Pancreas (tissue), 10 donors: ENCODE measurements around the gene TEX28. TPM values are rescaled to one million over a fixed set of nuclear protein-coding genes. Genes with fewer than 3 reads are reported as not detected.

Experiments used
- ATAC-seq, 4 donors: fragments of 200-7000 bp; cut with Tn5 transposase; one replicate each; pipeline versions ENCODE4 v1.8.0 to v1.9.1; 2020; ENCODE audit warnings: mild to moderate bottlenecking in 4 of 4, moderate library complexity in 4 of 4
- DNase-seq, 6 donors: peaks; one replicate each; pipeline ENCODE4 v3.0.0-alpha.2; 2020
- FAIRE-seq: peaks from 2 replicates; lab custom pipeline; 2012; peaks lifted over from hg19 to GRCh38; lab: Jason Lieb, UNC
- H3K27ac ChIP-seq, 4 donors: fragments of 200-600 bp; sonication (generic); 1 replicate in 3 of 4; 2 replicates in 1 of 4; pipeline versions ENCODE4 v1.5.0 to v1.8.0; 2020
- H3K27me3 ChIP-seq, 4 donors: fragments of 200-600 bp; one replicate each; pipeline ENCODE4 v1.8.0; 2021
- H3K36me3 ChIP-seq, 3 donors: fragments of 200-600 bp; sonication (generic) in 1 of 3; one replicate each; pipeline versions ENCODE4 v1.5.0 to v1.8.0; 2020 to 2021
- H3K4me1 ChIP-seq, 3 donors: fragments of 200-600 bp; one replicate each; pipeline ENCODE4 v1.8.0; 2021
- H3K4me3 ChIP-seq, 4 donors: fragments of 200-600 bp; sonication (generic) in 2 of 4; one replicate each; pipeline versions ENCODE4 v1.5.0 to v1.8.0; 2020 to 2021
- H3K9me3 ChIP-seq, 4 donors: fragments of 200-600 bp; one replicate each; pipeline ENCODE4 v1.8.0; 2021
- WGBS, 2 donors: extraction: QIAGEN DNeasy Blood & Tissue Kit; methylation state at CpG; one replicate each; pipeline ENCODE4 v1.1.7; 2013; 5-methylcytosine and 5-hydroxymethylcytosine counted together
- intact Hi-C, 3 donors: fragments of 100-400 bp; cut with DNase I; formaldehyde crosslinking; loops; one replicate each; pipeline versions ENCODE4 v1.11.1 to v1.14.2; 2022
- polyA plus RNA-seq, 2 donors: library from polyadenylated mRNA; stranded (reverse); fragments of 200-250 nt; gene quantifications; one replicate each; pipeline ENCODE4 v1.2.3, GENCODE V29; 2013
- total RNA-seq, 6 donors: library from RNA; stranded (reverse); fragmentation: NEBNext Ultra II Directional in 4 of 6; extraction: Animal tissue kit (Norgen Biotek cat#: 25700) in 4 of 6; gene quantifications; one replicate each; pipeline versions ENCODE4 v1.2.1 to v1.2.4, GENCODE V29; 2021 to 2023
- TF ChIP-seq, protein P1 (sequence below), 4 donors: fragments of 200-600 bp; sonication (generic) in 3 of 4; IDR thresholded peaks; one replicate each; pipeline versions ENCODE4 v1.5.0 to v1.8.0; 2021; ENCODE audit warnings: antibody characterized with exemption in 4 of 4
- donor health status: healthy with polysubstance abuse.
- donor health status: DM: no; HTN: no; CAD: no; lungs with moderate emphysema.
- donor health status: DM: no; HTN: no; CAD: no.
- donor health status: control.
- donor health status: control.
- donor health status: Bipolar disorder and iron deficiency.
- donor health status: DM: yes; HTN: yes; CAD: no.
- donor health status: DM: no; HTN: no; CAD: no.
- donor health status: DM: no; HTN: no; CAD: no.
- donor health status: DM: yes; HTN: yes; CAD: no.

TEX28 gene
- total and polyA plus RNA-seq, 8 donors: not detected

DNA sequence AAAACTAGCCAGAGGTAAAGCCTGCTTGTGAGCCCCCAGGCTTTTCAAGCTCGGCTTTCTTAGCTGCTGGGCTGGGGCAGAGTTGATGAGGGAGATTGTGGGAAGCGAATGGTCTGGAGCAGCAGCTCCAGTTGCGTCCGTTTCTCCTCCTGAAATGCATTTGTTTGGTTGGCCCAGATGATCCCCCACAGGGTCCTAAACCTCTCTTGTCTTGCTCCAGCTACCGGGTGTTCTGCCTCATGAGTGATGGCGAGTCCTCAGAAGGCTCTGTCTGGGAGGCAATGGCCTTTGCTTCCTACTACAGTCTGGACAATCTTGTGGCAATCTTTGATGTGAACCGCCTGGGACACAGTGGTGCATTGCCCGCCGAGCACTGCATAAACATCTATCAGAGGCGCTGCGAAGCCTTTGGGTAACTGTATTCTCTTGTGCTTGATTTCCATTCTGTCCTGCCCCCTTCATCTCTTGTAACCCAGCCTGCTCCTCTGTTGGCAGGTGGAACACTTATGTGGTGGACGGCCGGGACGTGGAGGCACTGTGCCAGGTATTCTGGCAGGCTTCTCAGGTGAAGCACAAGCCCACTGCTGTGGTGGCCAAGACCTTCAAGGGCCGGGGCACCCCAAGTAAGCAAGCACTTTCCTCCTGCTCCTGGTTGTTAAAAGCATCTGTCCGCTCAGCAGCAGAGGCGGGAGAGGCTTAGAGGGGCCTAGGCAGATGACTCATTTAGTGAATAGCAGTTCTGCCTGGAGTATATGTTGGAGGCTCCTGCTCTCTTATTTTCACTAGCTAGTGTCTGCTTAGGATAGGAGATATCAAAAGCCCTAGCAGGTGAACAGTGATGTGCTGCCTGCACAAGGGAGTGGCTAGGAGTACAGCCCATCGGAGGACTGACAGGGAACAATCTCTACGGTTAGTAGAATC, 16.0 kb upstream of the TEX28 start:
- intact Hi-C loops: no loop called here

DNA sequence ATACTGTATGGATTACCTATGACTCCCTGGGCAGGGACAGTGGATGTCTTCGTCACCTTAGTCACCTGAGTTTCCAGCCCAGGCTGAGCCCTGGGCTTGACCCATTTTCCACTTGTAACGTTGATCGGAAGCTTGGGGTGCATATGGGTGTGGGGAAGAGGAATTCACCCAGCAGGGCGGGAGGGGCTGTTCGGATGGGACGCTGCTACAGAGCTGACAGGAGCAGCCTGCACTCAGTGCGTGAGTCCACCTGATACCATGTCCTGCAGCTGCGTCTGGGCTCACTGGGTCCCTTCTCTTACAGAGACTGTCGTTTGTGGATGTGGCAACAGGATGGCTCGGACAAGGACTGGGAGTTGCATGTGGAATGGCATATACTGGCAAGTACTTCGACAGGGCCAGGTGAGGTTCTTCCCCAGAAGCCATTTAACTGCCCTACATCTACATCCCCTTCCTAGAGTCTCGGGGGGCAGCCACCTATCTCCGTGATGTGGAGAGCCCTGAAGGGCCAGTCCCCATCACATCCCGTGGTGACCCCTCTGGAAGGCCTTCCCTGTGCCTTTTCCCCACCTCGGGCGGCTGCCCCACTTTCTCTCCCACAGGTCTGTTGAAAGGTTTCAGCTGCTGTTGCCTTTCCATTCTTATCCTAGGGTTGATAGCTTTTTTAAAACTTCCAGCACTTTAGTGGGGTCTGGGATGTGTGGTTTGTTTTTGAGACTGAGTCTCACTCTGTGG, 14.3 kb upstream of the TEX28 start:
- H3K4me3 ChIP-seq: no peak overlapping the region
- H3K4me1 ChIP-seq: no peaks in the 10 kb centered on the region
- H3K36me3 ChIP-seq: no peaks in the 10 kb centered on the region
- WGBS, 2 donors: 56 to 64% methylated on average over 16 of the region's 16 CpGs
- FAIRE-seq (no peak), DNase-seq (no peak), ATAC-seq (no peak)
- H3K27me3 ChIP-seq: peaks cover 0 to 14% (median 0%) of the 10 kb centered on the region in 4 donors
- H3K27ac ChIP-seq: no peak overlapping the region
- TF ChIP-seq, protein P1, sequence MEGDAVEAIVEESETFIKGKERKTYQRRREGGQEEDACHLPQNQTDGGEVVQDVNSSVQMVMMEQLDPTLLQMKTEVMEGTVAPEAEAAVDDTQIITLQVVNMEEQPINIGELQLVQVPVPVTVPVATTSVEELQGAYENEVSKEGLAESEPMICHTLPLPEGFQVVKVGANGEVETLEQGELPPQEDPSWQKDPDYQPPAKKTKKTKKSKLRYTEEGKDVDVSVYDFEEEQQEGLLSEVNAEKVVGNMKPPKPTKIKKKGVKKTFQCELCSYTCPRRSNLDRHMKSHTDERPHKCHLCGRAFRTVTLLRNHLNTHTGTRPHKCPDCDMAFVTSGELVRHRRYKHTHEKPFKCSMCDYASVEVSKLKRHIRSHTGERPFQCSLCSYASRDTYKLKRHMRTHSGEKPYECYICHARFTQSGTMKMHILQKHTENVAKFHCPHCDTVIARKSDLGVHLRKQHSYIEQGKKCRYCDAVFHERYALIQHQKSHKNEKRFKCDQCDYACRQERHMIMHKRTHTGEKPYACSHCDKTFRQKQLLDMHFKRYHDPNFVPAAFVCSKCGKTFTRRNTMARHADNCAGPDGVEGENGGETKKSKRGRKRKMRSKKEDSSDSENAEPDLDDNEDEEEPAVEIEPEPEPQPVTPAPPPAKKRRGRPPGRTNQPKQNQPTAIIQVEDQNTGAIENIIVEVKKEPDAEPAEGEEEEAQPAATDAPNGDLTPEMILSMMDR (IDR thresholded peaks at IDR 0.05): no peak
- intact Hi-C loops: no loop called here
- no peaks in the 10 kb centered on the region for H3K9me3 ChIP-seq

More for the DNA sequence above, 16.0 kb upstream of the TEX28 start:
- Histone ChIP-seq H3K4me1 (no peaks in the 10 kb centered on the region), H3K4me3 (no peak overlapping the region), H3K27ac (no peak overlapping the region), H3K36me3 (no peaks in the 10 kb centered on the region), H3K27me3 (peaks cover 0 to 14% (median 0%) of the 10 kb centered on the region in 4 donors), H3K9me3 (no peaks in the 10 kb centered on the region)
- WGBS, 2 donors: 65 to 67% methylated on average over 19 of the region's 19 CpGs
- TF ChIP-seq, protein P1 (IDR thresholded peaks at IDR 0.05): no peak
- ATAC-seq: no peak
- no peak for DNase-seq
- no peak for FAIRE-seq

DNA sequence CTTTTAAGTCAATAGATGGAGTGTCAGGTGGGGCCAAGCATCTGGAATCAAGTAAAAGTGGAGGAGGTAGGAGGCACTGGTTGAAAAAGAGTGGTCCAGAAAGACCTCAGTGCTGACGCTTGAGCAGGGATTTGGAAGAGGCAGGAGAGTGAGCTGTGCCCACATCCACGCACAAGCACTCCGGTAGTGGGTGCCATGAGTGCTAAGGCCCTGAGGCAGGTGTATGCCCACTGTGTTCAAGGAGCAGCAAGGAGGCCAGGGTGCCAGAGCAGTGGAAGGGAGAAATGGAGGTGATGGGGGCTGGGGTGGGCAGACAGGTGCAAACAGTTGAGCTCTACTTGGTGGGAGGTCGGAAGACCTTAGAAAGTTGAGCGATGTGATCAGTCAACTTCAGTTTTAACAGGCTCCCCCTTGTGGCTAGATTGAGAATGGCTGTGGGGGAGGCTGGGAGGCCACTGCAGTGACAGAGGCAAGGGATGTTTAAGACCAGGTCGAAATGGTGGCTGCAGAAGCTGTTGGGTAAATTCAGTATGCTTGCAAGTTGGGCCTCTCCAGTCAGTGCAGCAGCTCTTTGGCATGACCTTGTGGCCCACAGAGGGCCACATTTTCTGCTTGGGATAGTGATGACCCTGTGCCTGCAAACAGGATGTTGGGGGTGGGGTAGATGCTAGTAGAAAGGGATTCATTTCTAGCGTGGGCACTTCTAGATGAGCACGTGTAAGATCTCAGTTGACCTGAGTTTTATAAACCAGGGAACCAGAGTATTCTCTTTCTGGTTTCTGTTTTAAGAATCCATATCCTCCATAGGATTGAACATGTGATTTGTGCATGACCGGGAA, 13.4 kb upstream of the TEX28 start:
- no peaks in the 10 kb centered on the region for H3K9me3 ChIP-seq
- peaks cover 0 to 12% (median 0%) of the 10 kb centered on the region in 4 donors for H3K27me3 ChIP-seq
- FAIRE-seq (no peak), DNase-seq (peak in 5 of 6 donors; percentile 42 to 81 (median 61)), ATAC-seq (peak in 3 of 4 donors; percentile 79 to 88 (median 82))
- H3K27ac ChIP-seq: no peak overlapping the region
- TF ChIP-seq, protein P1 (IDR thresholded peaks at IDR 0.05): peak; percentile 71 to 79 (median 75)
- no peak overlapping the region for H3K4me3 ChIP-seq
- 39 to 52% methylated on average over 9 of the region's 9 CpGs for WGBS, 2 donors
- no peaks in the 10 kb centered on the region for H3K36me3 ChIP-seq
- intact Hi-C loops: no loop called here
- H3K4me1 ChIP-seq: no peaks in the 10 kb centered on the region

DNA sequence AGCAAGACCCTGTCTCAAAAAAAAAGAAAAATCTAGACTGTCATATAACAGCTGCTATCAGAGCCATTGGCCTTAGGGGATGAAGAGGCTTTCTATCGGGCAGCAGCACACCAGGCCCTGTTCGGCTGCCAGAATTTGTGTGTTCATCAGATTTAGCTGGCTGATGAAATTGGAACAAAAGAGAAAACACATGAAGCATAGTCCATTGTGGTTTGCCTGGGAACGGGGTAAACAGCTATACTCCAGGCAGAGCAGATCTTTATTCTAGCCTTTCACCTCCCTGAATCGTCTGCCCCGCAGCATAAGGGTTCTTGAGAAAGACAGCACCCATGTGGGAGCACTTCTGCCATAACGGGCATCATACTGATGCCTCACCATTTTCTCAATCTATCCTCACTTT, 12.3 kb upstream of the TEX28 start:
- 76 to 80% methylated on average over 6 of the region's 6 CpGs for WGBS, 2 donors
- intact Hi-C loops: no loop called here
- no peak overlapping the region for H3K27ac ChIP-seq

More for the DNA sequence above, 12.3 kb upstream of the TEX28 start:
- H3K9me3 ChIP-seq: no peaks in the 10 kb centered on the region
- FAIRE-seq (no peak), DNase-seq (no peak), ATAC-seq (no peak)
- peaks cover 0 to 9% (median 0%) of the 10 kb centered on the region in 4 donors for H3K27me3 ChIP-seq
- TF ChIP-seq, protein P1 (IDR thresholded peaks at IDR 0.05): no peak
- H3K4me3 ChIP-seq: no peak overlapping the region
- H3K36me3 ChIP-seq: no peaks in the 10 kb centered on the region
- no peaks in the 10 kb centered on the region for H3K4me1 ChIP-seq
